ENCODE measurements around the gene WFDC5. TPM values are rescaled to one million over a fixed set of nuclear protein-coding genes. Genes with fewer than 3 reads are reported as not detected.

WFDC5 gene
- total RNA-seq, 3 donors from 2014 or later (not counting 1 experiment from before 2014, with no cell fraction given), result not detected

DNA sequence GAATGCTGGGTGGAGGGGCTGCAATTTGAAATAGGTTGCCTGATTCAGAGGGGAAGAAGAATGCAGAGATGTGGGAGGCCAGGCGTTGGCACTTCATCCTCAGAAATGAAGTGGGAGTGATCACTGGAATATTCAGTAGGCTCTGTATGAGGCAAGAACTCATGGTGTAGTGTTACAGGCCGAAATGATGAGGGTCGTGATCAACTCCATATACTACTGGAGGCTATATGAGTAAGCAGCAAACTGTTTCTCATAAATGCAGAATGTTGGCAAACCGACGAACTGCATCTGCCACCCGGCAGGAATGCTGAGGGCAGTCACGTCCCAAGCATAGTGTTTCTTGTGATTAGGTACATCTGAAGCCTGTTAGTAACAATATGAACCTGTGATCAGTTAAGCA is 26.7 kb downstream of the WFDC5 start:
- DNase-seq (no peak), ATAC-seq (no peak)
- peaks cover 6% of the 10 kb centered on the region for H3K36me3 Mint-ChIP-seq
- H3K27ac Mint-ChIP-seq, result peak overlapping the region; percentile 50 to 59
- H3K27me3 Mint-ChIP-seq (ENCODE audit: low read depth in 2 of 2), result no peaks in the 10 kb centered on the region
- Histone ChIP-seq H3K36me3 (ENCODE audit: control insufficient read depth, insufficient read depth, low read length) (peaks cover 28% of the 10 kb centered on the region), H3K4me3 (ENCODE audit: low read length) (no peak overlapping the region), H3K9me3 (ENCODE audit: control insufficient read depth, insufficient read depth, low read length) (no peaks in the 10 kb centered on the region), H3K4me1 (ENCODE audit: control insufficient read depth, insufficient read depth, low read length) (no peaks in the 10 kb centered on the region), H3K27me3 (ENCODE audit: control insufficient read depth, insufficient read depth, low read length) (no peaks in the 10 kb centered on the region), H3K27ac (ENCODE audit: low read length) (no peak overlapping the region)
- TF ChIP-seq, protein P1, sequence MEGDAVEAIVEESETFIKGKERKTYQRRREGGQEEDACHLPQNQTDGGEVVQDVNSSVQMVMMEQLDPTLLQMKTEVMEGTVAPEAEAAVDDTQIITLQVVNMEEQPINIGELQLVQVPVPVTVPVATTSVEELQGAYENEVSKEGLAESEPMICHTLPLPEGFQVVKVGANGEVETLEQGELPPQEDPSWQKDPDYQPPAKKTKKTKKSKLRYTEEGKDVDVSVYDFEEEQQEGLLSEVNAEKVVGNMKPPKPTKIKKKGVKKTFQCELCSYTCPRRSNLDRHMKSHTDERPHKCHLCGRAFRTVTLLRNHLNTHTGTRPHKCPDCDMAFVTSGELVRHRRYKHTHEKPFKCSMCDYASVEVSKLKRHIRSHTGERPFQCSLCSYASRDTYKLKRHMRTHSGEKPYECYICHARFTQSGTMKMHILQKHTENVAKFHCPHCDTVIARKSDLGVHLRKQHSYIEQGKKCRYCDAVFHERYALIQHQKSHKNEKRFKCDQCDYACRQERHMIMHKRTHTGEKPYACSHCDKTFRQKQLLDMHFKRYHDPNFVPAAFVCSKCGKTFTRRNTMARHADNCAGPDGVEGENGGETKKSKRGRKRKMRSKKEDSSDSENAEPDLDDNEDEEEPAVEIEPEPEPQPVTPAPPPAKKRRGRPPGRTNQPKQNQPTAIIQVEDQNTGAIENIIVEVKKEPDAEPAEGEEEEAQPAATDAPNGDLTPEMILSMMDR (IDR thresholded peaks at IDR 0.05), result no peak
- WGBS (ENCODE audit: insufficient coverage), result 94% methylated on average over 7 of the region's 7 CpGs
- no peaks in the 10 kb centered on the region for H3K9me3 Mint-ChIP-seq
- no peak overlapping the region for H3K4me3 Mint-ChIP-seq
- peaks cover 38 to 42% of the 10 kb centered on the region in 2 donors for H3K4me1 Mint-ChIP-seq
- intact Hi-C loops (cut with micrococcal nuclease), result no loop called here

DNA sequence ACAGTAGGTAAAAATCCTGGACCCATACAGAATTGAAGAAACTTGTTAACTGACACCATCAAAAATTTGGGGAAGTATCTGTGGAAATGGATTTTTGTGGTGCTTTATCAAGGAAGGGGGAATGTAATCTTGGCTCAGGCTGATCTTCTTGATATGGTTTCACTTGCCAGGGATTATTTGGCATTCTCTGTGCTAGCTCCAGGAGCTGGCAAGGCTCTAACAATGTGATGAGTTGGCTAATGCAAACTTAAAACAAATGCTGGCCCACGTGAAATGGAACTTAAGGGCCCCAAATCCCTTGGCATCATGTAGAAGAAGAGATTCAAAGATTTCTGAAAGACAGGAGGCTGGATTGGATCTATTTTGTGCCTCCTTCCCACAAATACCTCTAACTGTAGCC is 27.2 kb downstream of the WFDC5 start:
- Histone ChIP-seq H3K27me3 (ENCODE audit: control insufficient read depth, insufficient read depth, low read length) (no peaks in the 10 kb centered on the region), H3K27ac (ENCODE audit: low read length) (no peak overlapping the region), H3K36me3 (ENCODE audit: control insufficient read depth, insufficient read depth, low read length) (peaks cover 31% of the 10 kb centered on the region), H3K4me3 (ENCODE audit: low read length) (no peak overlapping the region), H3K4me1 (ENCODE audit: control insufficient read depth, insufficient read depth, low read length) (no peaks in the 10 kb centered on the region), H3K9me3 (ENCODE audit: control insufficient read depth, insufficient read depth, low read length) (no peaks in the 10 kb centered on the region)
- Mint-ChIP-seq H3K4me1 (peaks cover 42 to 44% of the 10 kb centered on the region in 2 donors), H3K9me3 (no peaks in the 10 kb centered on the region), H3K4me3 (no peak overlapping the region), H3K27me3 (ENCODE audit: low read depth in 2 of 2) (no peaks in the 10 kb centered on the region), H3K36me3 (peaks cover 10% of the 10 kb centered on the region), H3K27ac (peak overlapping the region; percentile 50 to 59)
- intact Hi-C loops (cut with micrococcal nuclease), result no loop called here
- WGBS (ENCODE audit: insufficient coverage), result 100% methylated on average over 1 of the region's 1 CpG
- DNase-seq, result no peak
- TF ChIP-seq, protein P1 (IDR thresholded peaks at IDR 0.05), result no peak
- ATAC-seq, result no peak

DNA sequence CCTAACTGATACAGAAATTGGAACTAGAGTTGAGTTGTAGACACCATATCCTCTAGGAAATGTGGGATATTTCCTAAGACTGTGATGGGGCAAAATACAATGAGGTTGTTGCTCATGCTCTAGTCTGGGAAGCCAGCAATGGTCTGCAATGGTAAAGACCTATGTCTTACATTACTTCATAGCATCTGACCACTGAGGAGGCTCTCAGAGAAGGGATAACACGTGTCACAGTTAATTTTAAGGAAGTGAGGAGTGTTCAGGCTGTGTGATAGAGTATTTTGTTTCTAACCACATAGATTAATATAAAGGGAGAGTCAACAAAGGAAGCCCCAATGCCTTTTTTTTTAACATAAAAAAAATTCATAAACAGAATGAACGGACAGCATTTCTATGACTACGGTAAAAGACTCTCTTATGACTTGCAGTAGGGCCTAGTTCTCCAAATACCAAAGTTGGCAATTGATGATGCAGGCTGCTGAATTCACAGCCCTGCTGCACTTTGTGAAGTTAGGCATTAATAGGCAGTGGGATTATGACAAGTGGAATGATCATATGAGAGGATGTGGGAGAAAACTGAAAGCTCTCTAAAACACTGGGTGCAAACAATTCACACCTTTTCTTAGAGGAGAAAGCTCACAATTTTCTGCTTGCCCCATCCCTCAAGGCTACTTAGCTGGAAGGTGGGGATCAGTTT is 27.7 kb downstream of the WFDC5 start:
- Mint-ChIP-seq H3K4me3 (no peak overlapping the region), H3K27ac (peak overlapping the region; percentile 50 to 59), H3K27me3 (ENCODE audit: low read depth in 2 of 2) (no peaks in the 10 kb centered on the region), H3K4me1 (peaks cover 44 to 45% of the 10 kb centered on the region in 2 donors), H3K9me3 (no peaks in the 10 kb centered on the region), H3K36me3 (peaks cover 15% of the 10 kb centered on the region)
- Histone ChIP-seq H3K4me1 (ENCODE audit: control insufficient read depth, insufficient read depth, low read length) (no peaks in the 10 kb centered on the region), H3K27me3 (ENCODE audit: control insufficient read depth, insufficient read depth, low read length) (no peaks in the 10 kb centered on the region), H3K4me3 (ENCODE audit: low read length) (no peak overlapping the region), H3K9me3 (ENCODE audit: control insufficient read depth, insufficient read depth, low read length) (no peaks in the 10 kb centered on the region), H3K27ac (ENCODE audit: low read length) (no peak overlapping the region), H3K36me3 (ENCODE audit: control insufficient read depth, insufficient read depth, low read length) (peaks cover 37% of the 10 kb centered on the region)
- TF ChIP-seq, protein P1 (IDR thresholded peaks at IDR 0.05), result no peak
- no peak for ATAC-seq
- intact Hi-C loops (cut with micrococcal nuclease), result no loop called here
- no peak for DNase-seq
- WGBS (ENCODE audit: insufficient coverage), result 88% methylated on average over 2 of the region's 3 CpGs

DNA sequence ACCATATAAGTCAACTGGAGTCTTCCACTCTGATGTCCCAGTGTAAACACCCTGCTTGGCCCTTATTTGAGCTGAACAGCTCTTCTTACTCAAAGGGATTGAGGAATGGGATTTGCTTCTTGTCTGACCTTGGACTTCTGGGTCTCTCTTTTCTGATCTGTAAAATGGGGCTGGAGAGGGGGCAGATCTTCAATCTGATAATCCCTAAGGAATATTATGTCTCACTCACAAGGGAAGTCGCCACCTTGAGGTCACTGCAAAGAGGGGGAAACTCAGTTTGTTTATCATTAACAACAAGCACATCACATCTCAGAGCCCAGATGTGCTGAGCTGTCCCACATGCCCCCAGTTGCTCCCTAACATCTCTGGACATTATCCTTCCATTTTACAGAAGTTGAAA is 29.1 kb downstream of the WFDC5 start:
- 91% methylated on average over 1 of the region's 1 CpG for WGBS (ENCODE audit: insufficient coverage)
- no peaks in the 10 kb centered on the region for H3K9me3 Mint-ChIP-seq
- ATAC-seq (no peak), DNase-seq (no peak)
- intact Hi-C loops (cut with micrococcal nuclease), result no loop called here
- H3K4me3 Mint-ChIP-seq, result no peak overlapping the region
- Histone ChIP-seq H3K27ac (ENCODE audit: low read length) (no peak overlapping the region), H3K27me3 (ENCODE audit: control insufficient read depth, insufficient read depth, low read length) (no peaks in the 10 kb centered on the region), H3K36me3 (ENCODE audit: control insufficient read depth, insufficient read depth, low read length) (peaks cover 49% of the 10 kb centered on the region), H3K4me3 (ENCODE audit: low read length) (no peak overlapping the region), H3K9me3 (ENCODE audit: control insufficient read depth, insufficient read depth, low read length) (no peaks in the 10 kb centered on the region), H3K4me1 (ENCODE audit: control insufficient read depth, insufficient read depth, low read length) (no peaks in the 10 kb centered on the region)
- H3K27ac Mint-ChIP-seq, result peak overlapping the region; percentile 37 to 59
- TF ChIP-seq, protein P1 (IDR thresholded peaks at IDR 0.05), result no peak
- H3K4me1 Mint-ChIP-seq, result peaks cover 44 to 53% of the 10 kb centered on the region in 2 donors
- H3K27me3 Mint-ChIP-seq (ENCODE audit: low read depth in 2 of 2), result no peaks in the 10 kb centered on the region
- H3K36me3 Mint-ChIP-seq, result peaks cover 24% of the 10 kb centered on the region
